OCI-LY7 (cell line): ENCODE data around the gene PLXNC1. TPM values are rescaled to one million over a fixed set of nuclear protein-coding genes. Genes with fewer than 3 reads are reported as not detected.
A peak's percentile ranks its signal among the peaks of the same experiment; 100 is the strongest.

Source experiments
- BruUV-seq: library from RNA; stranded (reverse); fragments of 400-500 nt; replicated peaks from 2 replicates; lab custom pipeline; 2021; lab: Mats Ljungman, UMichigan
- CTCF ChIA-PET: fragments of 300-600 bp; sonication (Branson Sonifier 250); formaldehyde crosslinking; loops from one replicate; lab custom pipeline; 2022; ENCODE audit warnings: antibody characterized with exemption; ENCODE audit not compliant: unreplicated experiment; lab: Charles Lee
- POLR2A ChIA-PET: fragments of 300-600 bp; sonication (Branson Sonifier 250); formaldehyde crosslinking; loops from one replicate; lab custom pipeline; 2022; ENCODE audit warnings: antibody characterized with exemption; lab: Charles Lee
- DNase-seq: peaks from one replicate; pipeline ENCODE4 v3.0.0-alpha.2; 2015; ENCODE audit warnings: low spot score
- H2AFZ ChIP-seq: fragments of 200-600 bp; sonication (generic), shearing (Covaris generic); 2 replicates; pipeline ENCODE4 v1.6.1; 2014; ENCODE audit warnings: mild to moderate bottlenecking, antibody characterized with exemption, low read length, moderate library complexity
- H3K27ac ChIP-seq: fragments of 200-600 bp; sonication (generic); 2 replicates; pipeline ENCODE4 v1.5.1; 2014; ENCODE audit warnings: mixed run types, low read depth, mild to moderate bottlenecking, moderate library complexity, low read length, inconsistent platforms; ENCODE audit not compliant: poor library complexity, severe bottlenecking
- H3K36me3 ChIP-seq: fragments of 200-600 bp; sonication (generic); 2 replicates; pipeline ENCODE4 v1.6.1; 2014; ENCODE audit warnings: mild to moderate bottlenecking, antibody characterized with exemption, low read length, moderate library complexity, mixed read lengths; ENCODE audit not compliant: insufficient read depth
- H3K4me1 ChIP-seq: fragments of 200-600 bp; sonication (generic); 2 replicates; pipeline ENCODE4 v1.5.1; 2014; ENCODE audit warnings: mild to moderate bottlenecking, low read length; ENCODE audit not compliant: insufficient read depth, poor library complexity, severe bottlenecking
- H3K4me2 ChIP-seq: fragments of 200-600 bp; sonication (generic); 2 replicates; pipeline ENCODE4 v1.6.1; 2014; ENCODE audit warnings: mild to moderate bottlenecking, low read length
- H3K4me3 ChIP-seq: fragments of 200-600 bp; sonication (generic); 2 replicates; pipeline ENCODE4 v1.5.1; 2014; ENCODE audit warnings: mild to moderate bottlenecking, low read depth, low read length; ENCODE audit not compliant: poor library complexity, severe bottlenecking
- H3K79me2 ChIP-seq: fragments of 200-600 bp; sonication (generic); 2 replicates; pipeline ENCODE4 v1.6.1; 2016; ENCODE audit warnings: low read depth, mild to moderate bottlenecking, low read length, moderate library complexity, mixed read lengths; ENCODE audit not compliant: insufficient read depth
- H3K9me2 ChIP-seq: fragments of 200-600 bp; sonication (generic); 2 replicates; pipeline ENCODE4 v1.6.1; 2016; ENCODE audit warnings: mild to moderate bottlenecking, low read length, mixed read lengths; ENCODE audit not compliant: insufficient read depth
- H3K9me3 ChIP-seq: fragments of 200-600 bp; sonication (generic); 2 replicates; pipeline ENCODE4 v1.6.1; 2014; ENCODE audit warnings: mild to moderate bottlenecking, mixed run types, low read length, mixed read lengths
- H4K20me1 ChIP-seq: fragments of 200-600 bp; sonication (generic); 2 replicates; pipeline ENCODE4 v1.6.1; 2014; ENCODE audit warnings: mild to moderate bottlenecking, antibody characterized with exemption, low read length, moderate library complexity, mixed read lengths; ENCODE audit not compliant: insufficient read depth
- EZH2phosphoT487 ChIP-seq: fragments of 200-600 bp; sonication (generic); IDR thresholded peaks from 2 replicates; pipeline ENCODE4 v1.6.1; 2018; ENCODE audit warnings: low read depth, borderline replicate concordance, mild to moderate bottlenecking, mixed run types, antibody characterized with exemption, low read length, moderate library complexity, mixed read lengths
- intact Hi-C: fragments of 100-400 bp; cut with micrococcal nuclease; formaldehyde crosslinking; loops from one replicate; pipeline ENCODE4 v1.10.0; 2022; ENCODE audit not compliant: unreplicated experiment
- total RNA-seq, 2 experiments: library from RNA; depleted of rRNA in 1 of 2; stranded (reverse); fragments of >200 nt in 1 of 2; shearing (Covaris generic) in 1 of 2; gene quantifications; 2 replicates each; pipeline ENCODE4 v1.2.3, GENCODE V29; 2014 to 2022
- TF ChIP-seq, protein P1 (sequence below): fragments of 200-600 bp; sonication (generic); conservative IDR thresholded peaks from 2 replicates; pipeline ENCODE4 v1.5.1; 2014; ENCODE audit warnings: mild to moderate bottlenecking, antibody characterized with exemption, low read length, moderate library complexity, mixed read lengths

The PLXNC1 gene
- total RNA-seq, 2 experiments from 2014 or later: 4.5 to 8.0 TPM

- Histone ChIP-seq H2AFZ (no peak overlapping the region), H4K20me1 (no peaks in the 10 kb centered on the region), H3K4me1 (peaks cover 58% of the 10 kb centered on the region), H3K9me2 (no peaks in the 10 kb centered on the region), H3K4me2 (peak overlapping the region; percentile 99), H3K4me3 (no peak overlapping the region), H3K27ac (no peak overlapping the region), H3K36me3 (no peaks in the 10 kb centered on the region), H3K9me3 (no peaks in the 10 kb centered on the region), H3K79me2 (no peaks in the 10 kb centered on the region; the same call in 1 of the 2 replicates)
- ChIA-PET CTCF (no interaction called here), POLR2A (interaction anchor here (0.6 to 0.7 kb wide), 3 partner anchors 16 to 233 kb away, joined by 3 to 4 read pairs (median 3); no protein-coding TSS in a partner anchor)
- intact Hi-C loops: no loop called here
- TF ChIP-seq, protein P1, sequence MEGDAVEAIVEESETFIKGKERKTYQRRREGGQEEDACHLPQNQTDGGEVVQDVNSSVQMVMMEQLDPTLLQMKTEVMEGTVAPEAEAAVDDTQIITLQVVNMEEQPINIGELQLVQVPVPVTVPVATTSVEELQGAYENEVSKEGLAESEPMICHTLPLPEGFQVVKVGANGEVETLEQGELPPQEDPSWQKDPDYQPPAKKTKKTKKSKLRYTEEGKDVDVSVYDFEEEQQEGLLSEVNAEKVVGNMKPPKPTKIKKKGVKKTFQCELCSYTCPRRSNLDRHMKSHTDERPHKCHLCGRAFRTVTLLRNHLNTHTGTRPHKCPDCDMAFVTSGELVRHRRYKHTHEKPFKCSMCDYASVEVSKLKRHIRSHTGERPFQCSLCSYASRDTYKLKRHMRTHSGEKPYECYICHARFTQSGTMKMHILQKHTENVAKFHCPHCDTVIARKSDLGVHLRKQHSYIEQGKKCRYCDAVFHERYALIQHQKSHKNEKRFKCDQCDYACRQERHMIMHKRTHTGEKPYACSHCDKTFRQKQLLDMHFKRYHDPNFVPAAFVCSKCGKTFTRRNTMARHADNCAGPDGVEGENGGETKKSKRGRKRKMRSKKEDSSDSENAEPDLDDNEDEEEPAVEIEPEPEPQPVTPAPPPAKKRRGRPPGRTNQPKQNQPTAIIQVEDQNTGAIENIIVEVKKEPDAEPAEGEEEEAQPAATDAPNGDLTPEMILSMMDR: no peak
- no peak for TF ChIP-seq EZH2phosphoT487
- no peak for DNase-seq
- no TSS peak for BruUV-seq
Measured at GRCh38 chr12:94203181-94203546, 54.8 kb downstream of the PLXNC1 start.

DNA sequence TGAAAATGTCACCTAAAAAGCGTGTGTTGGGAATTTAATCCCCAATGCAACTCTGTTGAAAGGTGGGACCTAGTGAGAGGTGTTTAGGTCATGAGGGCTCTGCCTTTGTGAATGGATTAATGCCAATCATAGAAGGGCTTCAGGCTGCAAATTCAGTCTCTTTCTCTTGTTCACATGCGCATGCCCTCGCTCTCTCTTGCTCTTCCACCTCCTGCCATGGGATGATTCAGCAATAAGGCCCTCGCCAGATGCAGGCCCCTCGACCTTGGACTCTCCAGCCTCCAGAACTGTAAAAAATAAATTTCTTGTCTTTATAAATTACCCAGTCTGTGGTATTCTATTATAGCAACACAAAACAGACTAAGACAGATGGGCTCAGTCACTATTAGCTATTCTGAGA is 55.4 kb downstream of the PLXNC1 start:
- no TSS peak for BruUV-seq
- Histone ChIP-seq H2AFZ (peak overlapping the region; percentile 96; the same call in 1 of the 2 replicates), H3K9me2 (no peaks in the 10 kb centered on the region), H3K9me3 (no peaks in the 10 kb centered on the region), H3K4me3 (peak overlapping the region; percentile 56), H3K36me3 (no peaks in the 10 kb centered on the region), H3K79me2 (no peaks in the 10 kb centered on the region; the same call in 1 of the 2 replicates), H3K27ac (peak overlapping the region; percentile 96), H4K20me1 (no peaks in the 10 kb centered on the region), H3K4me2 (peak overlapping the region; percentile 99), H3K4me1 (peaks cover 64% of the 10 kb centered on the region)
- ChIA-PET POLR2A (interaction anchor here (0.9 to 8.1 kb wide), 6 partner anchors 8 to 52 kb away, joined by 3 to 68 read pairs (median 12); no protein-coding TSS in a partner anchor), CTCF (interaction anchor here (0.6 kb wide), 1 partner anchor 17 kb away, joined by 4 read pairs; no protein-coding TSS in a partner anchor)
- no peak for DNase-seq
- intact Hi-C loops: loop anchor here (2.0 kb wide), 1 partner anchor 55 kb away; the partner anchor contains the start of gene PLXNC1
- TF ChIP-seq, protein P1: no peak
- TF ChIP-seq EZH2phosphoT487: no peak
